IMR-90 (cell line): ENCODE measurements around the gene HOXA7. TPM values are rescaled to one million over a fixed set of nuclear protein-coding genes. Genes with fewer than 3 reads are reported as not detected.

Experiments
- ATAC-seq: fragments of 200-7000 bp; cut with Tn5 transposase; 2 replicates; pipeline ENCODE4 v1.9.1; 2020; ENCODE audit warnings: low read depth, mild to moderate bottlenecking, moderate library complexity
- BruUV-seq: library from RNA; stranded (reverse); fragments of 400-500 nt; replicated peaks from 2 replicates; lab custom pipeline; 2021; lab: Mats Ljungman, UMichigan
- CTCF ChIA-PET: fragments of 300-600 bp; formaldehyde crosslinking; extraction: SDS; loops from one replicate; lab custom pipeline; 2021; ENCODE audit warnings: antibody characterized with exemption; lab: Yijun Ruan, JAX
- POLR2A ChIA-PET: fragments of 300-600 bp; sonication (Branson Sonifier 250); formaldehyde crosslinking; loops from one replicate; lab custom pipeline; 2022; ENCODE audit warnings: antibody characterized with exemption; ENCODE audit not compliant: unreplicated experiment; lab: Charles Lee
- DNase-seq: peaks from one replicate; pipeline ENCODE4 v3.0.0; 2013
- H2AFZ ChIP-seq: replicated peaks from 2 replicates; pipeline ENCODE3; 2013; ENCODE audit warnings: low read length, mild to moderate bottlenecking; ENCODE audit not compliant: poor library complexity
- H2AK5ac ChIP-seq: 2 replicates; pipeline ENCODE4 v1.6.1; 2013; ENCODE audit warnings: low read depth, low read length, inconsistent platforms
- H2AK9ac ChIP-seq: replicated peaks from 2 replicates; pipeline ENCODE3; 2013; ENCODE audit warnings: mild to moderate bottlenecking, low read depth, low read length, moderate library complexity; ENCODE audit not compliant: poor library complexity
- H2BK120ac ChIP-seq: 2 replicates; pipeline ENCODE4 v1.6.1; 2013; ENCODE audit warnings: low read depth, low read length, inconsistent platforms
- H2BK15ac ChIP-seq: 3 replicates; pipeline ENCODE4 v1.6.1; 2013; ENCODE audit warnings: low read depth, low read length, inconsistent platforms
- H2BK20ac ChIP-seq: 2 replicates; pipeline ENCODE4 v1.6.1; 2013; ENCODE audit warnings: low read depth, mild to moderate bottlenecking, inconsistent platforms, low read length, moderate library complexity
- H2BK5ac ChIP-seq: 2 replicates; pipeline ENCODE4 v1.6.1; 2013; ENCODE audit warnings: mild to moderate bottlenecking, low read depth, low read length, inconsistent platforms; ENCODE audit not compliant: poor library complexity, severe bottlenecking
- H3K14ac ChIP-seq: replicated peaks from 2 replicates; pipeline ENCODE4 v1.6.1; 2013; ENCODE audit warnings: low read depth, low read length, inconsistent platforms
- H3K18ac ChIP-seq: 2 replicates; pipeline ENCODE4 v1.6.1; 2013; ENCODE audit warnings: low read depth, low read length, control low read depth
- H3K23ac ChIP-seq: 2 replicates; pipeline ENCODE4 v1.6.1; 2013; ENCODE audit warnings: low read depth, low read length, inconsistent platforms
- H3K27ac ChIP-seq: 2 replicates; pipeline ENCODE4 v1.5.1; 2013; ENCODE audit warnings: mild to moderate bottlenecking, control low read depth, low read length; ENCODE audit not compliant: insufficient read depth
- H3K27me3 ChIP-seq: 2 replicates; pipeline ENCODE4 v1.6.1; 2013; ENCODE audit warnings: low read length; ENCODE audit not compliant: control insufficient read depth, insufficient read depth
- H3K36me3 ChIP-seq: 2 replicates; pipeline ENCODE4 v1.6.1; 2013; ENCODE audit warnings: low read length, mixed read lengths; ENCODE audit not compliant: control insufficient read depth, insufficient read depth
- H3K4ac ChIP-seq: 2 replicates; pipeline ENCODE4 v1.6.1; 2013; ENCODE audit warnings: low read depth, low read length, inconsistent platforms
- H3K4me1 ChIP-seq: 2 replicates; pipeline ENCODE4 v1.6.1; 2013; ENCODE audit warnings: low read length, mixed read lengths; ENCODE audit not compliant: control insufficient read depth, insufficient read depth
- H3K4me2 ChIP-seq: 2 replicates; pipeline ENCODE4 v1.6.1; 2013; ENCODE audit warnings: low read depth, mild to moderate bottlenecking, control low read depth, low read length, moderate library complexity
- H3K4me3 ChIP-seq: 2 replicates; pipeline ENCODE4 v1.5.1; 2013; ENCODE audit warnings: low read depth, mild to moderate bottlenecking, control low read depth, low read length, moderate library complexity; ENCODE audit not compliant: insufficient read depth
- H3K56ac ChIP-seq: 2 replicates; pipeline ENCODE4 v1.6.1; 2013; ENCODE audit warnings: low read length, inconsistent platforms; ENCODE audit not compliant: insufficient read depth; ENCODE audit errors: extremely low read depth
- H3K79me1 ChIP-seq, 2 experiments: 2 replicates each; pipeline ENCODE4 v1.6.1; 2013; ENCODE audit warnings: low read length in 2 of 2, inconsistent platforms in 1 of 2, low read depth in 1 of 2
- H3K9ac ChIP-seq: 2 replicates; pipeline ENCODE4 v1.6.1; 2013; ENCODE audit warnings: low read depth, low read length, control low read depth
- H3K9me1 ChIP-seq: 2 replicates; pipeline ENCODE4 v1.6.1; 2013; ENCODE audit warnings: low read length, inconsistent platforms; ENCODE audit not compliant: insufficient read depth
- H3K9me3 ChIP-seq: 2 replicates; pipeline ENCODE4 v1.6.1; 2013; ENCODE audit warnings: low read length; ENCODE audit not compliant: control insufficient read depth, insufficient read depth
- H4K20me1 ChIP-seq: 2 replicates; pipeline ENCODE4 v1.6.1; 2013; ENCODE audit warnings: low read length, inconsistent platforms; ENCODE audit not compliant: insufficient read depth
- H4K5ac ChIP-seq: 2 replicates; pipeline ENCODE4 v1.6.1; 2013; ENCODE audit warnings: mild to moderate bottlenecking, low read depth, low read length, control low read depth
- H4K8ac ChIP-seq, 2 experiments: 2 replicates each; pipeline ENCODE4 v1.6.1; 2013; ENCODE audit warnings: low read depth in 2 of 2, low read length in 2 of 2, control low read depth in 1 of 2, inconsistent platforms in 1 of 2
- H4K91ac ChIP-seq: 2 replicates; pipeline ENCODE4 v1.6.1; 2013; ENCODE audit warnings: low read depth, low read length, inconsistent platforms; ENCODE audit not compliant: insufficient read depth
- BHLHE40 ChIP-seq: fragments of 150-350 bp; IDR thresholded peaks from 2 replicates; pipeline ENCODE4 v1.6.1; 2016; ENCODE audit warnings: mild to moderate bottlenecking, low read depth, low read length
- CEBPB ChIP-seq: IDR thresholded peaks from 2 replicates; pipeline ENCODE4 v1.6.1; 2012; ENCODE audit warnings: low read depth, low read length, improper control_type of control experiment
- CHD1 ChIP-seq: IDR thresholded peaks from 2 replicates; pipeline ENCODE4 v1.6.1; 2012; ENCODE audit warnings: low read depth, low read length, improper control_type of control experiment
- CTCF ChIP-seq: conservative IDR thresholded peaks from 2 replicates; pipeline ENCODE4 v1.5.1; 2012; ENCODE audit warnings: mild to moderate bottlenecking, low read depth, low read length, improper control_type of control experiment
- ELK1 ChIP-seq: fragments of 150-350 bp; IDR thresholded peaks from 2 replicates; pipeline ENCODE4 v1.6.1; 2016; ENCODE audit warnings: low read depth, mild to moderate bottlenecking, low read length, moderate library complexity, borderline replicate concordance
- FOS ChIP-seq: fragments of 150-350 bp; IDR thresholded peaks from 2 replicates; pipeline ENCODE4 v1.6.1; 2016; ENCODE audit warnings: low read depth, low read length
- MAFK ChIP-seq: IDR thresholded peaks from 2 replicates; pipeline ENCODE4 v1.6.1; 2012; ENCODE audit warnings: low read depth, low read length, improper control_type of control experiment
- MAZ ChIP-seq: IDR thresholded peaks from 2 replicates; pipeline ENCODE4 v1.6.1; 2012; ENCODE audit warnings: low read depth, mild to moderate bottlenecking, low read length, improper control_type of control experiment, moderate library complexity, borderline replicate concordance
- MXI1 ChIP-seq: IDR thresholded peaks from 2 replicates; pipeline ENCODE4 v1.6.1; 2012; ENCODE audit warnings: low read depth, mild to moderate bottlenecking, low read length, moderate library complexity, borderline replicate concordance
- NFE2L2 ChIP-seq: fragments of 150-350 bp; IDR thresholded peaks from 2 replicates; pipeline ENCODE4 v1.6.1; 2016; ENCODE audit warnings: low read depth, mild to moderate bottlenecking, low read length
- POLR2A ChIP-seq: IDR thresholded peaks from 2 replicates; pipeline ENCODE4 v1.6.1; 2012; ENCODE audit warnings: mild to moderate bottlenecking, low read depth, low read length
- RAD21 ChIP-seq: IDR thresholded peaks from 2 replicates; pipeline ENCODE4 v1.6.1; 2012; ENCODE audit warnings: low read length, improper control_type of control experiment
- RCOR1 ChIP-seq: IDR thresholded peaks from 2 replicates; pipeline ENCODE4 v1.6.1; 2012; ENCODE audit warnings: mild to moderate bottlenecking, low read length, improper control_type of control experiment; ENCODE audit not compliant: insufficient replicate concordance
- RFX5 ChIP-seq: IDR thresholded peaks from 2 replicates; pipeline ENCODE4 v1.8.0; 2012; ENCODE audit warnings: low read depth, mild to moderate bottlenecking, low read length, moderate library complexity
- SMC3 ChIP-seq: fragments of 150-350 bp; IDR thresholded peaks from 2 replicates; pipeline ENCODE4 v1.6.1; 2016; ENCODE audit warnings: low read depth, mild to moderate bottlenecking, antibody characterized with exemption, low read length, moderate library complexity
- WGBS, 2 experiments: methylation state at CpG; one replicate each; pipeline versions ENCODE4 v1.1.5 to v1.1.7; 2013; ENCODE audit warnings: missing lambda C conversion rate in 2 of 2; ENCODE audit not compliant: insufficient read length in 1 of 2; ENCODE audit errors: extremely low coverage in 2 of 2; 5-methylcytosine and 5-hydroxymethylcytosine counted together
- dilution Hi-C: fragments of 300-500 bp; cut with HindIII; formaldehyde crosslinking; loops from one replicate; pipeline ENCODE4 v1.14.3; 2018; ENCODE audit warnings: low sequenced_read_pairs; ENCODE audit not compliant: unreplicated experiment
- in situ Hi-C: fragments of 300-500 bp; cut with MboI; formaldehyde crosslinking; loops from 3 replicates; pipeline ENCODE4 v1.14.3; 2019; ENCODE audit warnings: low sequenced_read_pairs, inconsistent platforms, mixed read lengths
- intact Hi-C: fragments of 100-400 bp; cut with micrococcal nuclease; formaldehyde crosslinking; loops from 2 replicates; pipeline ENCODE4 v1.10.0; 2022
- polyA plus RNA-seq, 3 experiments: library from polyadenylated mRNA; depleted of rRNA; stranded (reverse); fragments of >200 nt; gene quantifications; 2 replicates each; pipeline ENCODE4 v1.2.3, GENCODE V29; 2012; ENCODE audit warnings: low replicate concordance in 1 of 3
- total RNA-seq: library from RNA; depleted of rRNA; stranded (reverse); fragments of >200 nt; gene quantifications from 2 replicates; pipeline ENCODE4 v1.2.3, GENCODE V29; 2012

The HOXA7 gene
- total and polyA plus RNA-seq, 2 of the 4 experiments (the other 2 are of a cell fraction), result 0.18 to 1.7 TPM

- intact Hi-C loops (loop anchor here (5.0 kb wide), 1 partner anchor 1249 kb away; no protein-coding TSS in a partner anchor), in situ Hi-C loops (loop anchor here (5.0 to 10.0 kb wide), 3 partner anchors 39 to 947 kb away; partner anchors contain the start of gene HOXA2), dilution Hi-C loops (no loop called here)
- H4K20me1 ChIP-seq, result no peaks in the 10 kb centered on the region
- peak overlapping the region; percentile 81 for H2BK120ac ChIP-seq
- H2AK9ac ChIP-seq, result peak overlapping the region; percentile 82
- peak overlapping the region; percentile 92 for H3K56ac ChIP-seq
- no peaks in the 10 kb centered on the region for H3K27me3 ChIP-seq
- peak overlapping the region; percentile 99 for H3K23ac ChIP-seq
- H4K5ac ChIP-seq, result peak overlapping the region; percentile 94
- DNase-seq (no peak), ATAC-seq (no peak)
- peaks cover 13% of the 10 kb centered on the region for H3K4me1 ChIP-seq
- POLR2A ChIA-PET, result interaction anchor here (0.6 to 0.9 kb wide), 5 partner anchors 10 to 356 kb away, joined by 3 to 11 read pairs (median 5); no protein-coding TSS in a partner anchor
- no peaks in the 10 kb centered on the region for H3K9me3 ChIP-seq
- H2BK15ac ChIP-seq, result peak overlapping the region; percentile 12; the same call in 2 of the 3 replicates
- H2BK5ac ChIP-seq, result peak overlapping the region; percentile 89
- peak overlapping the region; percentile 93 for H3K27ac ChIP-seq
- H3K18ac ChIP-seq, result peak overlapping the region; percentile 90
- H3K4ac ChIP-seq, result peak overlapping the region; percentile 80
- H3K9me1 ChIP-seq, result no peaks in the 10 kb centered on the region
- H4K91ac ChIP-seq, result peak overlapping the region; percentile 85
- H2BK20ac ChIP-seq, result peak overlapping the region; percentile 9; the same call in 1 of the 2 replicates
- WGBS, 2 experiments, result 0% methylated on average over 3 of the region's 18 CpGs; no CpG with 5 or more reads in 1 of the 2 experiments
- H2AFZ ChIP-seq, result peak overlapping the region; percentile 90
- H3K36me3 ChIP-seq, result peaks cover 9% of the 10 kb centered on the region
- BruUV-seq, result no TSS peak
- H3K79me1 ChIP-seq, result peaks cover 4 to 36% of the 10 kb centered on the region in 2 experiments; a peak in 3 of 4 replicates
- H2AK5ac ChIP-seq, result peak overlapping the region; percentile 62; the same call in 1 of the 2 replicates
- no peak for TF ChIP-seq FOS
- TF ChIP-seq RCOR1, result no peak
- TF ChIP-seq MAZ, result no peak
- TF ChIP-seq CTCF, result no peak
- TF ChIP-seq MAFK, result no peak
- no peak for TF ChIP-seq BHLHE40
- no peak for TF ChIP-seq ELK1
- TF ChIP-seq SMC3, result no peak
- no peak for TF ChIP-seq RAD21
- no peak; the same call in 1 of the 2 replicates for TF ChIP-seq POLR2A
- no peak for TF ChIP-seq CHD1
- no peak for TF ChIP-seq RFX5
- TF ChIP-seq MXI1, result no peak
- no peak for TF ChIP-seq CEBPB
- no peak for TF ChIP-seq NFE2L2
- H3K9ac ChIP-seq, result peak overlapping the region; percentile 89
- peak overlapping the region; percentile 87 for H4K8ac ChIP-seq
- CTCF ChIA-PET, result interaction anchor here (0.6 to 2.0 kb wide), 11 partner anchors 9 to 772 kb away, joined by 3 to 9 read pairs (median 4); partner anchors contain the start of gene HOXA4
- peak overlapping the region; percentile 95 for H3K14ac ChIP-seq
- H3K4me3 ChIP-seq, result peak overlapping the region; percentile 93
- peak overlapping the region; percentile 94 for H3K4me2 ChIP-seq
Measured at GRCh38 chr7:27141137-27141922, 15.1 kb downstream of the HOXA7 start.
